Transverse colon (tissue), 4 donors: ENCODE data around the gene CDH24.

Experiments
- CTCF ChIP-seq, 5 experiments: fragments of 200-600 bp in 3 of 5; fragments of 450-650 bp in 2 of 5; sonication (generic) in 3 of 5; IDR thresholded peaks; 1 replicate in 2 of 5; 2 replicates in 3 of 5; pipeline ENCODE4 v1.5.1; 2016 to 2017; ENCODE audit warnings: antibody characterized with exemption in 5 of 5, inconsistent platforms in 3 of 5, mild to moderate bottlenecking in 2 of 5, moderate library complexity in 1 of 5
- EP300 ChIP-seq: sonication (generic); formaldehyde crosslinking; IDR thresholded peaks from one replicate; pipeline ENCODE4 v1.6.1; 2017; ENCODE audit warnings: antibody characterized with exemption, low read depth
- POLR2A ChIP-seq: fragments of 450-650 bp; IDR thresholded peaks from one replicate; pipeline ENCODE4 v1.6.1; 2016; ENCODE audit warnings: antibody characterized with exemption, mild to moderate bottlenecking, moderate library complexity
- POLR2AphosphoS5 ChIP-seq, 3 donors: sonication (generic); formaldehyde crosslinking; IDR thresholded peaks; one replicate each; pipeline ENCODE4 v1.6.1; 2016; ENCODE audit warnings: antibody characterized with exemption in 3 of 3

DNA sequence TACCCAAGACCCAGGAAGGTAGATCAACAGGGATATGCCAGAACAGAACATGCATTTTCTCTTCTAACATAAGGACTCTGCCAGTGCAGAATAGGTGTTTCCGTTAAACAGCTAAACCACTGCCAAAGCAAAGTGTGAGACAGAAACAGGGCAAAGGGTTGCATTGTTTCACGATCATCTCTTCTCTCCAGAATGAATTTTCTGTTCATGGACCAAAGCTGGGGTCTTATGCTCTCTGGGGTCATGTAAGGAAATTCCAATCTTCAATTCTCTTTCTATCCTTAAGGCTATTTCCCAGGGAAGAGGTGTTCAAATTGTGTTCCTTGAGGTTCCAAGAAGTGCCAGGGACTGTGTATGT is 33.5 kb downstream of the CDH24 start:
- TF ChIP-seq POLR2AphosphoS5 (IDR thresholded peaks at IDR 0.05) (no peak), CTCF (IDR thresholded peaks at IDR 0.05) (no peak), POLR2A (no peak), EP300 (no peak)
